AG04450 (cell line): ENCODE results near the gene COL13A1. TPM values are rescaled to one million over a fixed set of nuclear protein-coding genes. Genes with fewer than 3 reads are reported as not detected.

Experiments
- CTCF ChIA-PET: fragments of 300-600, 350-600 bp; formaldehyde crosslinking; extraction: SDS; loops from one replicate; lab custom pipeline; 2022; ENCODE audit warnings: antibody characterized with exemption, inconsistent platforms; lab: Charles Lee
- POLR2A ChIA-PET: fragments of 350-600 bp; formaldehyde crosslinking; extraction: SDS; loops from one replicate; lab custom pipeline; 2021; ENCODE audit warnings: antibody characterized with exemption, inconsistent platforms; lab: Yijun Ruan, JAX
- DNase-seq: peaks from one replicate; pipeline ENCODE4 v3.0.0-alpha.2; 2011; ENCODE audit warnings: low read depth, low spot score
- H3K27ac ChIP-seq: one replicate; pipeline ENCODE4 v1.5.1; 2012; ENCODE audit warnings: low read depth, low read length, control low read depth
- H3K27me3 ChIP-seq: one replicate; pipeline ENCODE4 v1.6.0; 2012; ENCODE audit warnings: low read length; ENCODE audit not compliant: control insufficient read depth, insufficient read depth
- H3K4me3 ChIP-seq: 2 replicates; pipeline ENCODE4 v1.5.1; 2011; ENCODE audit warnings: mild to moderate bottlenecking, low read depth, low read length, control low read depth
- H3K9me3 ChIP-seq: 2 replicates; pipeline ENCODE4 v1.5.1; 2012; ENCODE audit warnings: low read length; ENCODE audit not compliant: control insufficient read depth, insufficient read depth
- CTCF ChIP-seq: IDR thresholded peaks from 2 replicates; pipeline ENCODE4 v1.5.1; 2011; ENCODE audit warnings: low read depth, low read length, control low read depth, inconsistent platforms
- polyA plus RNA-seq: library from polyadenylated mRNA; depleted of rRNA; stranded (reverse); fragments of >200 nt; gene quantifications from 2 replicates; pipeline ENCODE4 v1.2.3, GENCODE V29; 2011

Gene COL13A1
- polyA plus RNA-seq, 1 experiment = 13.1 TPM

- ChIA-PET POLR2A (no interaction called here), CTCF (interaction anchor here (1.5 kb wide), 1 partner anchor 9 kb away, joined by 3 read pairs; no protein-coding TSS in a partner anchor)
- H3K27me3 ChIP-seq = no peaks in the 10 kb centered on the region
- H3K27ac ChIP-seq = no peak overlapping the region
- DNase-seq = no peak
- no peak overlapping the region for H3K4me3 ChIP-seq
- TF ChIP-seq CTCF = no peak
- no peaks in the 10 kb centered on the region for H3K9me3 ChIP-seq
Observed at GRCh38 chr10:69880301-69881081, 78.8 kb downstream of the COL13A1 start.

GRCh38 chr10:69881202-69881601 is 79.5 kb downstream of the COL13A1 start:
- Histone ChIP-seq H3K9me3 (no peaks in the 10 kb centered on the region), H3K4me3 (no peak overlapping the region), H3K27ac (no peak overlapping the region), H3K27me3 (no peaks in the 10 kb centered on the region)
- POLR2A ChIA-PET = no interaction called here
- no peak for DNase-seq
- TF ChIP-seq CTCF = no peak
- CTCF ChIA-PET = no interaction called here

GRCh38 chr10:69883310-69884023 is 81.8 kb downstream of the COL13A1 start:
- Histone ChIP-seq H3K9me3 (no peaks in the 10 kb centered on the region), H3K27ac (no peak overlapping the region), H3K4me3 (no peak overlapping the region), H3K27me3 (no peaks in the 10 kb centered on the region)
- ChIA-PET POLR2A (no interaction called here), CTCF (interaction anchor here (1.0 to 1.5 kb wide), 3 partner anchors 18 to 84 kb away, joined by 3 to 5 read pairs (median 3); no protein-coding TSS in a partner anchor)
- no peak for TF ChIP-seq CTCF
- DNase-seq = no peak

GRCh38 chr10:69884024-69884367 is 82.3 kb downstream of the COL13A1 start:
- TF ChIP-seq CTCF = no peak
- DNase-seq = no peak
- ChIA-PET CTCF (interaction anchor here (1.0 to 1.5 kb wide), 4 partner anchors 17 to 84 kb away, joined by 3 to 7 read pairs (median 4); no protein-coding TSS in a partner anchor), POLR2A (no interaction called here)
- Histone ChIP-seq H3K9me3 (no peaks in the 10 kb centered on the region), H3K4me3 (no peak overlapping the region), H3K27ac (no peak overlapping the region), H3K27me3 (no peaks in the 10 kb centered on the region)

GRCh38 chr10:69884686-69885085 is 83.0 kb downstream of the COL13A1 start:
- Histone ChIP-seq H3K4me3 (no peak overlapping the region), H3K27ac (no peak overlapping the region), H3K27me3 (no peaks in the 10 kb centered on the region), H3K9me3 (no peaks in the 10 kb centered on the region)
- no peak for TF ChIP-seq CTCF
- no peak for DNase-seq
- ChIA-PET POLR2A (no interaction called here), CTCF (interaction anchor here (0.6 to 1.5 kb wide), 4 partner anchors 16 to 85 kb away, joined by 3 to 7 read pairs (median 4); no protein-coding TSS in a partner anchor)
